Left lung (tissue), 10 donors: ENCODE results near the gene PTOV1. TPM values are rescaled to one million over a fixed set of nuclear protein-coding genes. Genes with fewer than 3 reads are reported as not detected.

Source experiments
- ATAC-seq: fragments of 200-7000 bp; cut with Tn5 transposase; one replicate; pipeline ENCODE4 v1.9.1; 2020; ENCODE audit warnings: moderate library complexity
- DNase-seq, 4 donors: peaks; one replicate each; pipeline ENCODE4 v3.0.0-alpha.2; 2013 to 2020
- H3K27ac ChIP-seq, 2 donors: fragments of 200-600 bp; sonication (generic) in 1 of 2; one replicate each; pipeline versions ENCODE4 v1.5.0 to v1.8.0; 2020 to 2021
- H3K27me3 ChIP-seq, 2 donors: fragments of 200-600 bp; sonication (generic) in 1 of 2; one replicate each; pipeline versions ENCODE4 v1.5.0 to v1.8.0; 2020 to 2021
- H3K36me3 ChIP-seq, 2 donors: fragments of 200-600 bp; sonication (generic) in 1 of 2; one replicate each; pipeline versions ENCODE4 v1.5.0 to v1.8.0; 2020 to 2021
- H3K4me1 ChIP-seq, 2 donors: fragments of 200-600 bp; one replicate each; pipeline ENCODE4 v1.8.0; 2021
- H3K4me3 ChIP-seq, 2 donors: fragments of 200-600 bp; sonication (generic) in 1 of 2; one replicate each; pipeline versions ENCODE4 v1.5.0 to v1.8.0; 2020 to 2021; ENCODE audit warnings: mild to moderate bottlenecking in 1 of 2
- H3K9me3 ChIP-seq, 2 donors: fragments of 200-600 bp; sonication (generic) in 1 of 2; one replicate each; pipeline versions ENCODE4 v1.5.0 to v1.8.0; 2020 to 2021
- CTCF ChIP-seq, 2 donors: fragments of 200-600 bp; sonication (generic) in 1 of 2; IDR thresholded peaks; one replicate each; pipeline versions ENCODE4 v1.5.0 to v1.8.0; 2021; ENCODE audit warnings: antibody characterized with exemption in 2 of 2
- intact Hi-C, 2 donors: fragments of 100-400 bp; cut with DNase I; formaldehyde crosslinking; loops; one replicate each; pipeline versions ENCODE4 v1.11.2 to v1.14.2; 2022
- polyA plus RNA-seq, 6 donors: library from polyadenylated mRNA; unstranded; fragments of 120-200 nt; gene quantifications; one replicate each; pipeline ENCODE4 v1.2.1, GENCODE V29; 2013; ENCODE audit not compliant: insufficient read length in 6 of 6
- total RNA-seq, 2 donors: library from RNA; stranded (reverse); fragmentation: NEBNext Ultra II Directional; extraction: Animal tissue kit (Norgen Biotek cat#: 25700); gene quantifications; one replicate each; pipeline ENCODE4 v1.2.1, GENCODE V29; 2021
- donor health status: DM: no; HTN: yes; CAD: no.
- donor health status: DM: no; HTN: no; CAD: no.

PTOV1 gene
- total and polyA plus RNA-seq, 8 donors: 96.0 to 320 (median 275) TPM

GRCh38 chr19:49847731-49848696, 2.9 kb upstream of the PTOV1 start:
- DNase-seq: peak in 1 of 4 donors; percentile 41
- peak overlapping the region in 1 of 2 donors; percentile 67 for H3K27ac ChIP-seq

GRCh38 chr19:49848938-49849337, 2.0 kb upstream of the PTOV1 start:
- no peak for DNase-seq
- peak overlapping the region in 1 of 2 donors; percentile 67 for H3K27ac ChIP-seq
- TF ChIP-seq CTCF (IDR thresholded peaks at IDR 0.05): no peak

More at GRCh38 chr19:49847731-49848696, 2.9 kb upstream of the PTOV1 start:
- Histone ChIP-seq H3K36me3 (no peaks in the 10 kb centered on the region), H3K27me3 (peaks cover 0 to 9% of the 10 kb centered on the region in 2 donors), H3K4me3 (no peak overlapping the region), H3K4me1 (peaks cover 21 to 42% of the 10 kb centered on the region in 2 donors), H3K9me3 (no peaks in the 10 kb centered on the region)
- ATAC-seq: peak; percentile 5
- intact Hi-C loops: no loop called here
- TF ChIP-seq CTCF (IDR thresholded peaks at IDR 0.05): no peak

GRCh38 chr19:49849433-49850220, 1.3 kb upstream of the PTOV1 start:
- H3K4me3 ChIP-seq: peak overlapping the region; percentile 71 to 83
- H3K9me3 ChIP-seq: no peaks in the 10 kb centered on the region
- H3K27ac ChIP-seq: no peak overlapping the region
- peaks cover 0 to 6% of the 10 kb centered on the region in 2 donors for H3K36me3 ChIP-seq
- DNase-seq (no peak), ATAC-seq (no peak)
- no peak for TF ChIP-seq CTCF (IDR thresholded peaks at IDR 0.05)
- peaks cover 22 to 50% of the 10 kb centered on the region in 2 donors for H3K4me1 ChIP-seq
- peaks cover 0 to 9% of the 10 kb centered on the region in 2 donors for H3K27me3 ChIP-seq
- intact Hi-C loops: no loop called here

More at GRCh38 chr19:49848938-49849337, 2.0 kb upstream of the PTOV1 start:
- Histone ChIP-seq H3K9me3 (no peaks in the 10 kb centered on the region), H3K36me3 (no peaks in the 10 kb centered on the region), H3K4me1 (peaks cover 22 to 50% of the 10 kb centered on the region in 2 donors), H3K4me3 (no peak overlapping the region), H3K27me3 (peaks cover 0 to 9% of the 10 kb centered on the region in 2 donors)
- intact Hi-C loops: no loop called here
- no peak for ATAC-seq

GRCh38 chr19:49850221-49850486, 805 bp upstream of the PTOV1 start:
- DNase-seq: peak in 1 of 4 donors; percentile 56
- peak overlapping the region; percentile 71 to 83 for H3K4me3 ChIP-seq
- no peak for ATAC-seq
- no peak for TF ChIP-seq CTCF (IDR thresholded peaks at IDR 0.05)
- no peaks in the 10 kb centered on the region for H3K9me3 ChIP-seq
- intact Hi-C loops: no loop called here
- peak overlapping the region; percentile 99 to 100 for H3K27ac ChIP-seq
- peaks cover 22 to 50% of the 10 kb centered on the region in 2 donors for H3K4me1 ChIP-seq
- H3K36me3 ChIP-seq: peaks cover 0 to 11% of the 10 kb centered on the region in 2 donors
- peaks cover 0 to 9% of the 10 kb centered on the region in 2 donors for H3K27me3 ChIP-seq
